Ascending aorta (tissue), 2 donors: Measurements from ENCODE around the gene KCNAB1. TPM values are rescaled to one million over a fixed set of nuclear protein-coding genes. Genes with fewer than 3 reads are reported as not detected.

Experiments
- DNase-seq, 2 donors: peaks; one replicate each; pipeline ENCODE4 v3.0.0-alpha.2; 2019; ENCODE audit warnings: low spot score in 2 of 2
- H3K27ac ChIP-seq, 2 donors: fragments of 200-600 bp; sonication (generic); one replicate each; pipeline ENCODE4 v1.5.1; 2016 to 2017; ENCODE audit warnings: mild to moderate bottlenecking in 1 of 2
- H3K27me3 ChIP-seq: fragments of 200-600 bp; sonication (generic); one replicate; pipeline ENCODE4 v1.5.1; 2017
- H3K36me3 ChIP-seq, 2 donors: fragments of 200-600 bp; sonication (generic); one replicate each; pipeline ENCODE4 v1.5.1; 2016
- H3K4me1 ChIP-seq, 2 donors: fragments of 200-600 bp; sonication (generic); one replicate each; pipeline ENCODE4 v1.5.1; 2016 to 2017; ENCODE audit warnings: mild to moderate bottlenecking in 1 of 2
- H3K4me3 ChIP-seq, 2 donors: fragments of 200-600 bp; sonication (generic); one replicate each; pipeline ENCODE4 v1.5.1; 2016 to 2017; ENCODE audit warnings: mild to moderate bottlenecking in 1 of 2
- H3K9me3 ChIP-seq, 2 donors: fragments of 200-600 bp; sonication (generic); one replicate each; pipeline ENCODE4 v1.5.1; 2016
- intact Hi-C: fragments of 100-400 bp; cut with DNase I; formaldehyde crosslinking; loops from one replicate; pipeline ENCODE4 v1.15.1; 2023
- total RNA-seq: library from RNA; depleted of rRNA; stranded (reverse); fragments of >200 nt; gene quantifications from one replicate; pipeline ENCODE4 v1.1.0, GENCODE V29; 2016
- TF ChIP-seq, protein P1 (sequence below), 3 experiments: fragments of 200-600 bp in 2 of 3; fragments of 450-650 bp in 1 of 3; sonication (generic) in 2 of 3; IDR thresholded peaks; one replicate each; pipeline ENCODE4 v1.5.1; 2016 to 2019; ENCODE audit warnings: antibody characterized with exemption in 3 of 3, mild to moderate bottlenecking in 1 of 3, moderate library complexity in 1 of 3

KCNAB1 gene
- total RNA-seq, 1 donor from 2014 or later, result 15.1 TPM

GRCh38 chr3:156509189-156510174 is 389.1 kb downstream of the KCNAB1 start:
- intact Hi-C loops, result loop anchor here (1.0 to 2.0 kb wide), 2 partner anchors 358 to 465 kb away; no protein-coding TSS in a partner anchor
- Histone ChIP-seq H3K4me1 (no peaks in the 10 kb centered on the region), H3K36me3 (no peaks in the 10 kb centered on the region), H3K9me3 (no peaks in the 10 kb centered on the region), H3K27ac (no peak overlapping the region), H3K4me3 (no peak overlapping the region), H3K27me3 (no peaks in the 10 kb centered on the region)
- DNase-seq, result no peak
- TF ChIP-seq, protein P1, sequence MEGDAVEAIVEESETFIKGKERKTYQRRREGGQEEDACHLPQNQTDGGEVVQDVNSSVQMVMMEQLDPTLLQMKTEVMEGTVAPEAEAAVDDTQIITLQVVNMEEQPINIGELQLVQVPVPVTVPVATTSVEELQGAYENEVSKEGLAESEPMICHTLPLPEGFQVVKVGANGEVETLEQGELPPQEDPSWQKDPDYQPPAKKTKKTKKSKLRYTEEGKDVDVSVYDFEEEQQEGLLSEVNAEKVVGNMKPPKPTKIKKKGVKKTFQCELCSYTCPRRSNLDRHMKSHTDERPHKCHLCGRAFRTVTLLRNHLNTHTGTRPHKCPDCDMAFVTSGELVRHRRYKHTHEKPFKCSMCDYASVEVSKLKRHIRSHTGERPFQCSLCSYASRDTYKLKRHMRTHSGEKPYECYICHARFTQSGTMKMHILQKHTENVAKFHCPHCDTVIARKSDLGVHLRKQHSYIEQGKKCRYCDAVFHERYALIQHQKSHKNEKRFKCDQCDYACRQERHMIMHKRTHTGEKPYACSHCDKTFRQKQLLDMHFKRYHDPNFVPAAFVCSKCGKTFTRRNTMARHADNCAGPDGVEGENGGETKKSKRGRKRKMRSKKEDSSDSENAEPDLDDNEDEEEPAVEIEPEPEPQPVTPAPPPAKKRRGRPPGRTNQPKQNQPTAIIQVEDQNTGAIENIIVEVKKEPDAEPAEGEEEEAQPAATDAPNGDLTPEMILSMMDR (IDR thresholded peaks at IDR 0.05), result peak; percentile 56 to 66 (median 59)

DNA sequence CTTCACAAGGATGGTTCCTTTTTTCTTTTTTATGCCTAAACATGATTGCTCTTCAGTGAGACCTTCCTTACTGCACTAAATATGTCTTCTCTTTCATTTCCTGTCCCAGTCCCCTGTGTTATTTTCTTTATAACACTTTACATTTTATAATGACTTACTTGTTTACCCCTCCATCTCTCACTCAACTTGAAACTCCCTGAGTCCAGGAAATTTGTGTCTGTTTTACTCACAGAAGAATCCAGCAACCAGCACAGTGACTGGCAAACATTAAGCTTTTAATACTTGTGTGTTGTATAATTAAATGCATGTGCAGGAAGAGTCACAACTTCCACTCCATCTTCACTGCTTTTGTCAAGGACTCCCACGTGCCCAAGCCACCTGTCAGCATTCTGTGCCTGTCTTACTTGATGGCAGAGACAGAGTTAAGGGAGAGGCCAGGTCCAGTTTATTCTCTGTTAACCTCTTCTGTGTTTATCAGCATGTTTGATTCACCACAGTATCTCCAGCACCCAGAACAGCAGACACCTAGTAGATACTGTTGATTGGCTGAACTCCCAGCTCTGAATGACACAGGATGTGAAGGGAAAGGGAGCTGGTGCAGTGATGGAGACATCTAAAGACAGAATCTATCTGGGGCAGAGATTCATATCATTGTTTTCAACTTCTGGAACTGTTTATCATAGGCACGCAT is 391.8 kb downstream of the KCNAB1 start:
- TF ChIP-seq, protein P1 (IDR thresholded peaks at IDR 0.05), result no peak
- Histone ChIP-seq H3K4me1 (peaks cover 0 to 5% of the 10 kb centered on the region in 2 donors), H3K4me3 (no peak overlapping the region), H3K27me3 (no peaks in the 10 kb centered on the region), H3K9me3 (no peaks in the 10 kb centered on the region), H3K27ac (no peak overlapping the region), H3K36me3 (no peaks in the 10 kb centered on the region)
- no peak for DNase-seq
- intact Hi-C loops, result no loop called here

DNA sequence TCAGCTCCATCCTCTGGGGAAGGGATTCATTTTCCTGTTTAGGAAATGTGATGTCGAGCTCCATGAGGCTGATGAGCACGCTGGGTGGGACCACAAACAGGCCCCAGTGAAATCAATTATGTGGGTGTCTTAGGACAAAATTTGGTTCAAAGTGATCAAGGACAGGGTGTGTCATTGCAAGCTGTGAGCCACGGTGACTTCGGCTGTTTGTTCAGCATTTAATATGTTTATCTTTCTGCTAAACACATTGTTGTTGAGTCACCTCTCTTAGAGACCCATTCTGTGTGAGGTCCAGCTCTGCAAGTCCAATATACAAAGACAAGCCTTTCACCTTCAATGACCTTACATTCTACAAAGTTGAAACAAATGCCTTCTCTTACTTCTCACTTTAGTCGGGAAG is 393.2 kb downstream of the KCNAB1 start:
- no peaks in the 10 kb centered on the region for H3K9me3 ChIP-seq
- H3K4me1 ChIP-seq, result peaks cover 0 to 5% of the 10 kb centered on the region in 2 donors
- H3K27me3 ChIP-seq, result no peaks in the 10 kb centered on the region
- no peak overlapping the region for H3K27ac ChIP-seq
- intact Hi-C loops, result no loop called here
- H3K4me3 ChIP-seq, result no peak overlapping the region
- TF ChIP-seq, protein P1 (IDR thresholded peaks at IDR 0.05), result no peak
- DNase-seq, result no peak
- no peaks in the 10 kb centered on the region for H3K36me3 ChIP-seq

DNA sequence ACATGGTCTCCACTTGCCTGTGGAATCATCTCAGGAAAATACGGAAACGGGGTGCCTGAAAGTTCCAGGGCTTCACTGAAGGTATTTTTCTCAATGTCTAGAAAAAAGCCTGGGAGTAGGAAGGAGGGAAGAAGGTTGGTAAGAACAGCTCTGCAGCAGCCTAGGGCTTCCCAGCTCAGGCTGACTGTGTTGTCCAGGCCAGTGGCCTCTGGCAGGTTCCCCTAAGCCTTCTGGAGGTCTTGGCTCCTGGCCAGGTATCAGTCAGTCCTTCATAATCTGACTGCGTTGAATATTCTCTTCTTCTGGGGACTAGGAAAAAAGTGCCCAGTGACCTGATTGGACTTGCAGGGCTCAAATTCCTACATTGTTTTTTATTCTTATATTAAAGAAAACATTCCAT is 395.9 kb downstream of the KCNAB1 start:
- intact Hi-C loops, result no loop called here
- Histone ChIP-seq H3K4me3 (no peak overlapping the region), H3K36me3 (no peaks in the 10 kb centered on the region), H3K9me3 (no peaks in the 10 kb centered on the region), H3K27me3 (no peaks in the 10 kb centered on the region), H3K27ac (peak overlapping the region in 1 of 2 donors; percentile 38), H3K4me1 (peaks cover 0 to 5% of the 10 kb centered on the region in 2 donors)
- DNase-seq, result no peak
- TF ChIP-seq, protein P1 (IDR thresholded peaks at IDR 0.05), result no peak

DNA sequence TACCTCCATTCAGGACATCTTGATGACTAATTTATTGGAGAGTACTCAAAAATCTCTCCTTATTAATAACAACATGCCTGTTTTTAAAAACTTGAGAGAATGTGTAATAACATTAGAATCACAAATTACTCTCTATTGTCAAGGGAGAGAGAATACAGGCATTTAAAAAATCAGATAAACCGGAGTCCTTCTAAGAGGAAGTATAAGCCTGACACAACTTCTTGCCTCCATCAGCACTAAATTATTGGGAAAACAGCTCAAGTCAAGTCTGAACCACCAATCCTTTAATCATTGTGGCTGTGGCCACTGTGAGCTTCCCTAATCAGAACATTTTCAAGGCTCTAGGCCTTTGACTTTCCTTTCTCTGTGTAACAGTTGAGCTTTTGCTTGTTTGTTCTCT is 396.6 kb downstream of the KCNAB1 start:
- TF ChIP-seq, protein P1 (IDR thresholded peaks at IDR 0.05), result no peak
- no peaks in the 10 kb centered on the region for H3K27me3 ChIP-seq
- intact Hi-C loops, result no loop called here
- H3K4me1 ChIP-seq, result peaks cover 0 to 5% of the 10 kb centered on the region in 2 donors
- H3K36me3 ChIP-seq, result no peaks in the 10 kb centered on the region
- H3K4me3 ChIP-seq, result no peak overlapping the region
- DNase-seq, result no peak
- H3K27ac ChIP-seq, result peak overlapping the region in 1 of 2 donors; percentile 38
- no peaks in the 10 kb centered on the region for H3K9me3 ChIP-seq
